AG04450 (cell line): ENCODE data around the gene CLNK. TPM values are rescaled to one million over a fixed set of nuclear protein-coding genes. Genes with fewer than 3 reads are reported as not detected.

Source experiments
- CTCF ChIA-PET: fragments of 300-600, 350-600 bp; formaldehyde crosslinking; extraction: SDS; loops from one replicate; lab custom pipeline; 2022; ENCODE audit warnings: antibody characterized with exemption, inconsistent platforms; lab: Charles Lee
- POLR2A ChIA-PET: fragments of 350-600 bp; formaldehyde crosslinking; extraction: SDS; loops from one replicate; lab custom pipeline; 2021; ENCODE audit warnings: antibody characterized with exemption, inconsistent platforms; lab: Yijun Ruan, JAX
- DNase-seq: peaks from one replicate; pipeline ENCODE4 v3.0.0-alpha.2; 2011; ENCODE audit warnings: low read depth, low spot score
- H3K27ac ChIP-seq: one replicate; pipeline ENCODE4 v1.5.1; 2012; ENCODE audit warnings: low read depth, low read length, control low read depth
- H3K27me3 ChIP-seq: one replicate; pipeline ENCODE4 v1.6.0; 2012; ENCODE audit warnings: low read length; ENCODE audit not compliant: control insufficient read depth, insufficient read depth
- H3K4me3 ChIP-seq: 2 replicates; pipeline ENCODE4 v1.5.1; 2011; ENCODE audit warnings: mild to moderate bottlenecking, low read depth, low read length, control low read depth
- H3K9me3 ChIP-seq: 2 replicates; pipeline ENCODE4 v1.5.1; 2012; ENCODE audit warnings: low read length; ENCODE audit not compliant: control insufficient read depth, insufficient read depth
- polyA plus RNA-seq: library from polyadenylated mRNA; depleted of rRNA; stranded (reverse); fragments of >200 nt; gene quantifications from 2 replicates; pipeline ENCODE4 v1.2.3, GENCODE V29; 2011
- TF ChIP-seq, protein P1 (sequence below): IDR thresholded peaks from 2 replicates; pipeline ENCODE4 v1.5.1; 2011; ENCODE audit warnings: low read depth, low read length, control low read depth, inconsistent platforms

CLNK gene
- polyA plus RNA-seq, 1 experiment, result not detected

GRCh38 chr4:10457255-10457801 lies 227.2 kb downstream of the CLNK start, which contains the start of gene ZNF518B:
TSS of gene ZNF518B (minus strand) at chr4:10457426. CDS start at chr4:10446328, 11,098 bp downstream.
- TF ChIP-seq, protein P1, sequence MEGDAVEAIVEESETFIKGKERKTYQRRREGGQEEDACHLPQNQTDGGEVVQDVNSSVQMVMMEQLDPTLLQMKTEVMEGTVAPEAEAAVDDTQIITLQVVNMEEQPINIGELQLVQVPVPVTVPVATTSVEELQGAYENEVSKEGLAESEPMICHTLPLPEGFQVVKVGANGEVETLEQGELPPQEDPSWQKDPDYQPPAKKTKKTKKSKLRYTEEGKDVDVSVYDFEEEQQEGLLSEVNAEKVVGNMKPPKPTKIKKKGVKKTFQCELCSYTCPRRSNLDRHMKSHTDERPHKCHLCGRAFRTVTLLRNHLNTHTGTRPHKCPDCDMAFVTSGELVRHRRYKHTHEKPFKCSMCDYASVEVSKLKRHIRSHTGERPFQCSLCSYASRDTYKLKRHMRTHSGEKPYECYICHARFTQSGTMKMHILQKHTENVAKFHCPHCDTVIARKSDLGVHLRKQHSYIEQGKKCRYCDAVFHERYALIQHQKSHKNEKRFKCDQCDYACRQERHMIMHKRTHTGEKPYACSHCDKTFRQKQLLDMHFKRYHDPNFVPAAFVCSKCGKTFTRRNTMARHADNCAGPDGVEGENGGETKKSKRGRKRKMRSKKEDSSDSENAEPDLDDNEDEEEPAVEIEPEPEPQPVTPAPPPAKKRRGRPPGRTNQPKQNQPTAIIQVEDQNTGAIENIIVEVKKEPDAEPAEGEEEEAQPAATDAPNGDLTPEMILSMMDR, result no peak
- Histone ChIP-seq H3K9me3 (peaks cover 20% of the 10 kb centered on the region), H3K27me3 (peaks cover 8% of the 10 kb centered on the region), H3K4me3 (peak within 1 kb of the TSS; percentile 66), H3K27ac (peak within 1 kb of the TSS; percentile 80)
- no peak for DNase-seq
- ChIA-PET POLR2A (interaction anchor here (1.1 kb wide), 1 partner anchor 341 kb away, joined by 3 read pairs; the partner anchor contains the start of gene WDR1), CTCF (interaction anchor here (2.0 kb wide), 1 partner anchor 81 kb away, joined by 5 read pairs; no protein-coding TSS in a partner anchor)

- TF ChIP-seq, protein P1, result no peak
- Histone ChIP-seq H3K4me3 (peak overlapping the region; percentile 66), H3K27ac (peak overlapping the region; percentile 80), H3K27me3 (peaks cover 2% of the 10 kb centered on the region), H3K9me3 (peaks cover 16% of the 10 kb centered on the region)
- POLR2A ChIA-PET, result interaction anchor here (1.1 kb wide), 1 partner anchor 340 kb away, joined by 3 read pairs; the partner anchor contains the start of gene WDR1
- CTCF ChIA-PET, result no interaction called here
- no peak for DNase-seq
Measured at GRCh38 chr4:10456595-10457254, 227.8 kb downstream of the CLNK start.

DNA sequence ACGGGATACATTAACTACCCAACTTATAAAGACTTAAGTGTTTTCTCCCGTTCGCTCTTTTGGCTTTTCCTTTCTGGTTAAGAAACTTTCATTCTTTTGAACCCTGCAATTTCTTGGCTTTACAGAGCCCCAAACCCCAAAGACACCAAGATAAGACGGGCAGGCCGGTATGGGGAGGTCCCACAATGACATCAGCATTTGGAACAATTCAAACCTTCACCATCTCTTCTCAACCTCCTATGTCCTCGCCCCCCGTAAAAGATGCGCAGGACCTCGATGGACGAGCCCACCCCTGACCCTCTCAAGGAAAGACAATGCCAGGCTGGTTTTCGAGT lies 228.3 kb downstream of the CLNK start:
- POLR2A ChIA-PET, result interaction anchor here (1.1 kb wide), 1 partner anchor 340 kb away, joined by 3 read pairs; the partner anchor contains the start of gene WDR1
- Histone ChIP-seq H3K27ac (peak overlapping the region; percentile 80), H3K9me3 (peaks cover 13% of the 10 kb centered on the region), H3K27me3 (no peaks in the 10 kb centered on the region), H3K4me3 (peak overlapping the region; percentile 66)
- no peak for DNase-seq
- CTCF ChIA-PET, result interaction anchor here (0.6 kb wide), 1 partner anchor 1330 kb away, joined by 5 read pairs; no protein-coding TSS in a partner anchor
- TF ChIP-seq, protein P1, result no peak

DNA sequence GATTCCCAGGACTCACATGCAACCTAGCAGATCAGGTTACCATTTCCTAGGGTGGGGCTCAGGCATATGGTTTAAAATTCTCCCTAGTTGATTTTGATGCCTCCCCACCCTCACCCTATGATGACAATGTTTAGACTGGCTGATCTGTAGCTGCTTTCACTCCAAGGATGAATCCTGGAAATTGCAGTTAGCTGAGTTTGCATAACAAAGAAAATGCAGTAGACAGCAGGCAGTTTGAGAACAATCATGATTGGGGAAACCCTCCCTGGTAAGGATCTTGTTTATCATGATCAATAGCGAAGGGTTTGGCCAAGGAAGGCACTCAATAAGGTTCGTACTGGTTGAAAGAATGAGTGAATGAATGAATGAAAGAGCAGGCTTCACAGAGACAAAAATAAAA lies 229.4 kb downstream of the CLNK start:
- CTCF ChIA-PET, result no interaction called here
- Histone ChIP-seq H3K27ac (no peak overlapping the region), H3K9me3 (peaks cover 13% of the 10 kb centered on the region), H3K4me3 (no peak overlapping the region), H3K27me3 (no peaks in the 10 kb centered on the region)
- no peak for DNase-seq
- TF ChIP-seq, protein P1, result no peak
- POLR2A ChIA-PET, result no interaction called here

DNA sequence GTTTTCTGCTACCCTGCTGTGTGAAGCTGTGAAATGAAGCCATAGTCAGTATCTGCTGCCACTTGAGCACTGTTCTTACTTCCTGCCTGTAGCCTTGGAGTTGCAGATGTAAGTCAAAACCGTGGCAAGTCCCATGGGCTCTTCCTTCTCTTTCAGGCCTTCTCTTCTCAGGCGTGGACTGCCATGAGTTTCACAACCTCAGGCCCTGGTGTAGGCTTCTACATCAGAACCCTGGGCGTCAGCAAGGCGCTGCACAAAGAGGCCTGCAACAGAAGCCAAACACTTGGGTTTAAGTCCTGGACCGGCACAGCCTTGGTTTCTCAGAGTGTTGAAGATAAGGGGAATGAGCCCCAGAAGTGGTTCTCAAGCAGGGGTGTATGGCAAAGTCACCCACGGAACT lies 229.8 kb downstream of the CLNK start:
- no peaks in the 10 kb centered on the region for H3K27me3 ChIP-seq
- H3K9me3 ChIP-seq, result peaks cover 13% of the 10 kb centered on the region
- ChIA-PET CTCF (no interaction called here), POLR2A (no interaction called here)
- H3K4me3 ChIP-seq, result no peak overlapping the region
- H3K27ac ChIP-seq, result no peak overlapping the region
- TF ChIP-seq, protein P1, result no peak
- DNase-seq, result no peak
